Epithelial cell of proximal tubule (primary cell): ENCODE data around the gene GOLGA1. TPM values are rescaled to one million over a fixed set of nuclear protein-coding genes. Genes with fewer than 3 reads are reported as not detected.
"Not testable (repeated sequence)": the region's sequence is repeated elsewhere in the genome, so short reads cannot be mapped to it uniquely, and the experiment has no call there.

Experiments
- DNase-seq: peaks from one replicate; pipeline ENCODE4 v3.0.0-alpha.2; 2011; ENCODE audit warnings: low read depth
- H3K4me3 ChIP-seq: 2 replicates; pipeline ENCODE4 v1.5.1; 2011; ENCODE audit warnings: low read depth, mild to moderate bottlenecking, low read length
- CTCF ChIP-seq: conservative IDR thresholded peaks from 2 replicates; pipeline ENCODE4 v1.5.1; 2012; ENCODE audit warnings: low read depth, mild to moderate bottlenecking, low read length
- total RNA-seq: library from RNA; depleted of rRNA; stranded (reverse); fragments of >200 nt; gene quantifications from 2 replicates; pipeline ENCODE4 v1.2.3, GENCODE V29; 2015

The GOLGA1 gene
- total RNA-seq, 1 donor from 2014 or later = 26.0 TPM

GRCh38 chr9:124844291-124844690 lies 96.6 kb downstream of the GOLGA1 start:
- DNase-seq = no peak
- no peak overlapping the region for H3K4me3 ChIP-seq
- TF ChIP-seq CTCF = no peak

GRCh38 chr9:124843456-124844034 lies 97.3 kb downstream of the GOLGA1 start:
- no peak overlapping the region for H3K4me3 ChIP-seq
- no peak for DNase-seq
- no peak for TF ChIP-seq CTCF

- no peak overlapping the region for H3K4me3 ChIP-seq
- no peak for DNase-seq
- TF ChIP-seq CTCF = no peak
Measured at GRCh38 chr9:124841075-124841821, 99.6 kb downstream of the GOLGA1 start.

GRCh38 chr9:124840300-124840833 lies 100.5 kb downstream of the GOLGA1 start:
- peak; percentile 39 for TF ChIP-seq CTCF
- no peak overlapping the region for H3K4me3 ChIP-seq
- no peak for DNase-seq

GRCh38 chr9:124839612-124840299 lies 101.1 kb downstream of the GOLGA1 start:
- DNase-seq = no peak
- peak; percentile 50 for TF ChIP-seq CTCF
- H3K4me3 ChIP-seq = no peak overlapping the region

- not testable (repeated sequence) for H3K4me3 ChIP-seq, DNase-seq
Measured at GRCh38 chr9:124838567-124839275, 102.2 kb downstream of the GOLGA1 start.

GRCh38 chr9:124838132-124838531 lies 102.8 kb downstream of the GOLGA1 start:
- H3K4me3 ChIP-seq, DNase-seq: not testable (repeated sequence)
